HG03103 (cell line): ENCODE data around the gene HINFP.
"Not testable (repeated sequence)": the region's sequence is repeated elsewhere in the genome, so short reads cannot be mapped to it uniquely, and the experiment has no call there.

Source experiments
- ATAC-seq: cut with Tn5 transposase; IDR thresholded peaks from one replicate; pipeline ENCODE4 v1.9.1; 2021; ENCODE audit warnings: low read depth; ENCODE audit not compliant: unreplicated experiment

Gene HINFP

DNA sequence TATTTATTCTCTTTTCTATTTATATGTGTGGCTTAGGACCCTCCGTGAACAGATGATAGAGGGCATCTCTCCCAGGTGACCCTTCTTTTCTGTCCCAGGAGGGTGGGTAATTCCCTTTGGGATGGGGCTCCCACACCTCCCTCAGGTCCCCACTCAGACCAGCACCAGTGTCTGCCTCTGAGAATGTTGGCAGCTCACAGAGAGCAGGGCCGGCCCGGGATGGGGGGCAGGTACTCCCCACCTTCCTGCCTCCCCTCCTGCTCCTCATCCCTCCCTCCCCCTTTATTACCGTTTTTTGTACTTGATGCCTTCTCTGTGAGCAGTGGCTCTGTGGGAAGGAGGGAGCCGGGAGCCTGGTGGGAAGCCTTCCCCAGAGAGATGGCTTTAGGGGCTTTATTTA is 4.8 kb upstream of the HINFP start:
- no peak for ATAC-seq

DNA sequence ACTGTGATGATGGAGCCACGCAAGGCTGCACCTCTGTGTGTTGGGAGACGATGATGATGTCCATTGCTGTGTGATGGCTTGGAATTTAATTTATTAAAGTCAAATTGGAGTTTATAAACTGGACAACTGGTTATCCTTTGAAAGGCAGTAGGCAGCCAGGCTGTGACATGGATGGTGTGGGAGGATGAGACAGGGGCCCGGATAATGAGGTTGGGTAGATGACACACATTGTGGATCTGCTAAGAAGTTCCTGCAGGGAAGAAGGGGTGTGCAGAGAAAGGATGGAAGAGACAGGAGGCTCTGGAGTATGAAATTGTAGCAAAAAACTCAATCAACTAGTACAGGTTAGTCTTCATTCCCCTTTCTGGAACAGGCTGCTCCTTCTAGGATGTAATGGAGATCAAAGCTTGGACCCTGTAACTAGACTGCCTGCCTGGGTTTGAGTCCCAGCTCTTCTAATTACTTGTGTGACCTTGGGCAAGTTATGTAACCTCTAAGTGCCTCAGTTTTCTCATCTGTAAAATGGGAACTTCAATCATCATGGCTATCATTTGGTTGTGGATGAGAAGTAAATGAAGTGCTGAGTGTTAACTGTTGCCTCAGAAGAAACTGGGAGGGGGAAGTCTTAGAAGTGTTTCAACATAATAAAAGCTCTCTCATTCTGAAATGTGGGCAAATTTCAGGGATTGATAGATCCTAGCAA is 4.2 kb upstream of the HINFP start:
- ATAC-seq, result no peak

DNA sequence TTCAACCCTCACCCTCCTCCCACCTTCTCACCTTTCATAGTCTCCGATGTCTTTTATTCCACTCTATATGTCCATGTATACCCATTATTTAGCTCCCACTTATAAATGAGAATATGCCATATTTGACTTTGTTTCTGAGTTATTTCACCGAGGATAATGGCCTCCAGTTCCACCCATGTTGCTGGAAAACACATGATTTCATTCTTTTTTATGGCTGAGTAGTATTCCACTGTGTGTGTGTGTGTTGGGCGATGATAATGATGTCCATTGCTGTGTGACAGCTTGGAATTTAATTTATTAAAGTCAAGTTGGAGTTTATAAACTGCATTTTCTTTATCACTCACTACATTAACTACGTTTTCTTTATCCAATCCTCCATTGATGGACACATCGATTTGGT is 3.2 kb upstream of the HINFP start:
- no peak for ATAC-seq

DNA sequence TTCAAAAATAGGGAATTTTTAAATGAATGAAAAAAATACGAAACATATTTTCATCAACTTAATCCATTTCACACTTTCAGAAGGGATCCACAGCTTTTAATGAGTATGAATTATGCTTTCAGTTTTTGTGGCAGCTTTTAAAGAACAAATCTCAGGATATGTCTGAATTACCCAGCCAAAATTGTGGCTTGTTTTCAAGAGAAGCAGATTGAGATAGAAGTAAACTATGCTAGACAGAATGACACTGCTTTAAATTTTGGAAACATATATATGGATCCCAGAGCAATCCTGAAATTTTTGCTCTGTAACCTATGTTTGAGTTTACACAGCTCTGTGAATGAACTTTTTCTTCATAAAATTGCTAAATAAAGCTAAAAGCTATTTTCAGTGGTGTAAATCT is 2.4 kb upstream of the HINFP start:
- no peak for ATAC-seq

- no peak for ATAC-seq
These were observed 757 bp upstream of the HINFP start for GRCh38 chr11:119120639-119121007.

GRCh38 chr11:119121811-119122124 is 388 bp downstream of the HINFP start:
- no peak for ATAC-seq

DNA sequence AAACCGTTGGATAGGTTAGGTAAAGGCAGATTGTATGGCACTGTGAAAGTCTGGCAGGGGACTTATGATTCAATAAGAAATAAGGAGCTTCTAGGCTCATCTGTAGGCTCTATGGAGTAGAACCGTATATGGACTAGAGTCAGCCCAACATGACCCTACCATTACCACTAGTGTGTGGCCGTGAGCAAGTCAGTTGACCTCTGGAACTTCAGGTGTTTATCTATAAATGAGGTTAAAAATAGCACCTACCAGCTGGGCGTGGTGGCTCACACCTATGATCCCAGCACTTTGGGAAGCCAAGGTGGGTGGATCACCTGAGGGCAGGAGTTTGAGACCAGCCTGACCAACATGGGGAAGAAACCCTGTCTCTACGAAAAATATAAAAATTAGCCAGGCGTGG is 4.4 kb downstream of the HINFP start:
- ATAC-seq, result no peak

DNA sequence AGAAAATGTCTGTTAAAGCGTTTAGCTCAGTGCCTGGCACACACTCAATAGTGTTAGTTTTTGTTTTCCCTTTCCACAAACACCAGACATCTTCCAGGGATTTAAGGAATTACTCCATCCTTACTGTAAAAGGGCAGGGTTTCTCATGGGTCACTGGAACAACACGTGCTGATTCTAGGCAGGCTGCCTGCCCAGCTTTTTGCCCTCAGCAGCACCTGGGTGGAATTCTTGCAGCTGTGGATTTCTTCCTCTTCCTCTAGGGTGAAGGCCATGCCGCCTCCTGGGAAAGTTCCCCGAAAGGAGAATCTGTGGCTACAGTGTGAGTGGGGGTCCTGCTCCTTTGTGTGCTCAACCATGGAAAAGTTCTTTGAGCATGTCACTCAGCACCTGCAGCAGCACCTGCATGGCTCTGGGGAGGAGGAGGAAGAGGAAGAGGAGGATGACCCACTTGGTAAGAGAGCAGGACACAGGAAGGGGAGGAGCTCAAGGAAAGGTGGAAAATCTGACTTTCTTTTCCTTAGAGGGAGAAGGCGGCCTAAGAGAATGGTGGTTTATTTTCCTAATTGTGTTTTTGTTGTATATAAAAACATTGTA is 5.4 kb downstream of the HINFP start:
- no peak for ATAC-seq

DNA sequence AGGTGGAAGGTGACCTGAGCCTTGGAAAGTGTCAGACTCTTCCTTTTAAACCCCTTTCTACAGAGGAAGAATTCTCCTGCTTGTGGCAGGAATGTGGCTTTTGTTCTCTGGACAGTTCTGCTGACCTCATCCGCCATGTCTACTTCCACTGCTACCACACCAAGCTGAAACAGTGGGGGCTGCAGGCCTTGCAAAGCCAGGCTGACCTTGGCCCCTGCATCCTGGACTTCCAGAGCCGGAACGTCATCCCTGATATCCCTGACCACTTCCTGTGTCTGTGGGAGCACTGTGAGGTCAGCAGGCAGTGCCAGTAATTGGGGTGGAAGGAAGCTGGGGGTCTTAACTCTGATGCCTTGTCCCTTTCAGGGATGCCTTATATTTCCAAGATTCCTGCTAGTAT is 9.3 kb downstream of the HINFP start:
- ATAC-seq, result no peak

- ATAC-seq, result no peak
These were observed 13.1 kb downstream of the HINFP start for GRCh38 chr11:119134389-119134978.

DNA sequence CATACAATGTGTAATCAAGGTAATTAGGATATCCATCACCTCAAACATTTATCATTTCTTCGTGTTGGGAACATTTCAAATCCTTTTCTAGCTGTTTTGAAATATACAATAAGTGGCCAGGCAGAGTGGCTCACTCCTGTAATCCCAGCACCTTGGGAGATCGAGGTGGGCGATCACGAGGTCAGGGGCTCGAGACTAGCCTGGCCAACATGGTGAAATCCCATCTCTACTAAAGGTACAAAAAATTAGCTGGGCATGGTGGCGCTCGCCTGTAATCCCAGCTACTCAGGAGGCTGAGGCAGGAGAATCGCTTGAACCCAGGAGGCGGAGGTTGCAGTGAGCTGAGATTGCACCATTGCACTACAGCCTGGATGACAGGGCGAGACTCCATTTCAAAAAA is 17.9 kb downstream of the HINFP start:
- not testable (repeated sequence) for ATAC-seq

DNA sequence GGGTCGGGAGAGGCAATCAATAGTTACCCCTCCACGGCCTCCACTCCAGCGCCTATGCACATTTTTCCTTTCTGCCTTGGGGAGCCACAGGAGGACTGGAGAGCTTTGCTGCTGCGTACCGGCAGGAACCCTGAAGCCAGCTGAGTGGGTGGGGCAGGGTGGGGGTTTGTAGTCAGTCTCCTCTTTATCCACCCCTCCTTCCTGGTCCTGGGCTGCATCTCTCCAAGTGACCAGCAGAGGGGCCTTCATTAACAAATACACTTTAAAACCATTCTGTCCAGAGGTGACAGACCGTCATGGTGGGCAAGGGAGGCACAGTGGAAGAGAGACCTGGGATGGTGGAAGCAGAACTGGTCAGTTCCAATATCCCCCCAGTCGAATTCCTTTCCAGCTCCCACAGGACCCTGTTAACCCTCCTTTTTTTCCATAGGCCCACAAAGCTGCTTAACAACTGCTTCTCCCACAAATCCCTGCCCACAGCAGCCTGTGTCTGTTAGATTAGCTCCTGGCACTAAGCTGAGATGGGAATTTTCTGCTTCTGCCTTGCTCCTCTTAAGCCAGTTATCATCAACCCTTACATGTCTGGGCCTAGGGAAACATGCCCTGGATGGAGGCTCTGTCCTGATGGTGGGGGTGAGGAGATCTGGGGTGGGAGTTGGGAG is 23.6 kb downstream of the HINFP start:
- ATAC-seq, result peak; percentile 61

DNA sequence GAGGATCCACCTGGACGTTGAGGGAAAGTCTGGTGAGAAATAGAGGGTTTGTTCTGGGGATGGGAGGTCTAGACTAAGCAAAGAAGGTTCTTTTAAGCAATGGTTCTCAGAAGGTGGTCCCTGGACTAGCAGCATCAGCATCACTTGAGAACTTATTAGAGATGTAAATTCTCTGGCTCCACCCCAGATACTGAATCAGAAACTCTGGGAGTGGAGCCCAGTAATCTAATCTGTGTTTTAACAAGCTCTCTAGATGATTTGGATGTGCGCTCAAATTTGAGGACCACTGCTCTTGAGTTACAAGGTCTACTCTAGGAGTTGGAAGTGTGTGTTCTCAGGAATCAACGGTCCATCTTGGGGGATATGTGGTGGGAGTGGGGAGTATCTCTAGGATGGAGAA is 24.2 kb downstream of the HINFP start:
- ATAC-seq, result no peak

DNA sequence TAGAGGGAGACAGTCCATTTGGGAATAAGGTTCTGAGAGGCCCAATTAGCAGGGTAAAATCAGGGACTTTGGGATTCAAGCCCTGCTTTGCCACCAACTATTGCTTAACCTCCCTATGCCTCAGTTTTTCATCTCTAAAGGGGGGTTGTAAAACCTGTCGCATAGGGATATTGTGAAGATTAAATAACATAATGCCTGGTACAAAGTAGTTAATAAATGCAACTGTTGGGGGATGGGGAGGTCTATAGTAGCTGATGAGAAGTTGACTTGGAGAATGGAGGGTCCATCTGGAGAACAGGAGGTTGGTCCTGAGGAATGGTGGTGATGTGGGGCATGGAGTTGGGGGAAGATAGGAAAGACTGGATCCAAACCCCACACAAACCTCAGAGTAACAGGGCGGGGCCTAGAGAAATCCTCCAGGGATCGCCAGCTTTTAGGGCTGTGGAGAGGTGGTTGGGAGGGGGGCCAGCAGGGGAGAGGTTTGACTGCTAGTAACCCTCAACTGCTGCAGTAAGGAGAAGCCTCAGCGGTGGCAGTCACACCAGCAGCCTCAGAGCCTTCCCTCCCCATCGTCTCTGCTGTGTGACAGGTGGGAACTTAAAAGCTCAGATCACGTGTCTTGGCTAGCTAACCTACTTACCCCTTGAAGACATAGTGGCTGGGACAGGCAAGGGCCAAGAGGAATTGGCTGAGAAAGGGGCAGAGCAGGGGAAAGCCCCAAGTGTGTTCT is 26.4 kb downstream of the HINFP start:
- ATAC-seq, result no peak

DNA sequence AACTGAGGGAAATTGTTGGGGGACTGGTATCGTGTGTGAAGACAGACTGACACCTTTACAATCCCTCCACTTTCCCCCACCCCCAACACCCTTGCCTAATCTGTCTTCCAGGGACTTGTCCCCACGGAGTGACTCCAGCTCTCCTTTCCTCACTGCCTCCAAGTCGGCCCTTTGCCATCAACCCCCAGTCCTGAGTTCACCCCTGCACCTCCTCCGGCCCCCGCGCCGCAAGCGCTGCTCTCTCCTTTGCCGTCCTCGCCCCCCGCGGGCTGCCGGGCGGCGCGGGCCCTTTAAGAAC is 27.3 kb downstream of the HINFP start:
- ATAC-seq, result no peak

DNA sequence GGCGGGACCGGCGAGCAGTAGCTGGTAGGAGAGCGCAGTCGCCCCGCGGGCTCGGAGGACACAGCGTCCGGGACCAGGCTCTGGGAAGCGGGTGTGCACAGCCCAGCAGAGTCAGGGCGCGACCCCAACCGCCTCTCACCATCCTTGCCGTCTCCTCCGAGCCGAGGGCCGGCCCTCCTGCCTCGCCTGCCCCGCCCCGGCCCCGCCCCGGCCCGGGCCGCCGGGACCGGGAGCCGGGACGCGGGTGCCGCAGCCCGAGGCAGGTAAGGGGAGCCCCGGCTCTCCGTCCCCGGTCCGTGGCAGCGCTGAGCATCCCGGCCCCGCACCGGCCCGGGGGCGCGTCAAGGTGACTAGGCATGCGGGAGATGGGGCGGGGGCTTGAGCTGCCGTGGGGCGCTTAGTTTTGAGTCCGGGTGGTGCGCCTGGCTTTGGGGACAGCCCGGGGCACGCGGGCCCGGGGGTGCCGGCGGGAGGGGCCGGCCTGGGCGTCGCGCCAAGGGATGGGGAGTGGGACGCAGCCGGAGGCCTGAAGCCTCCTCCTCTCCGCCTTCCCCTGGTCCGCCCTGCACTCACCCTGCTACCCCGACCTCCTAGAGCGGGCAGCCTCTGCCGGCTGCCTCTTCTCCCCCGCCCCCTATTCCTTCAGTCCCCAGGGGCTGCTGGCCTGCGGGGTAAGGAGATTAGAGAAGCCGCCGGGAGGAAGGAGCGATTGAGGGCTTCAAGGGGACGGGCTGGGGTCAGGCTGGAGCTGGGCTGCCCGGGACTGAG is 27.8 kb downstream of the HINFP start, which contains the start of gene ABCG4:
ABCG4 (plus strand) TSS at position 35 of the 768 bp plus-strand sequence. CDS start 914 bp downstream, outside the sequence.
- no peak for ATAC-seq

- ATAC-seq, result no peak
These were observed 28.5 kb downstream of the HINFP start for GRCh38 chr11:119149786-119150275.

GRCh38 chr11:119152043-119152442 is 30.7 kb downstream of the HINFP start:
- no peak for ATAC-seq

- ATAC-seq, result no peak
These were observed 31.2 kb downstream of the HINFP start for GRCh38 chr11:119152604-119153003.

DNA sequence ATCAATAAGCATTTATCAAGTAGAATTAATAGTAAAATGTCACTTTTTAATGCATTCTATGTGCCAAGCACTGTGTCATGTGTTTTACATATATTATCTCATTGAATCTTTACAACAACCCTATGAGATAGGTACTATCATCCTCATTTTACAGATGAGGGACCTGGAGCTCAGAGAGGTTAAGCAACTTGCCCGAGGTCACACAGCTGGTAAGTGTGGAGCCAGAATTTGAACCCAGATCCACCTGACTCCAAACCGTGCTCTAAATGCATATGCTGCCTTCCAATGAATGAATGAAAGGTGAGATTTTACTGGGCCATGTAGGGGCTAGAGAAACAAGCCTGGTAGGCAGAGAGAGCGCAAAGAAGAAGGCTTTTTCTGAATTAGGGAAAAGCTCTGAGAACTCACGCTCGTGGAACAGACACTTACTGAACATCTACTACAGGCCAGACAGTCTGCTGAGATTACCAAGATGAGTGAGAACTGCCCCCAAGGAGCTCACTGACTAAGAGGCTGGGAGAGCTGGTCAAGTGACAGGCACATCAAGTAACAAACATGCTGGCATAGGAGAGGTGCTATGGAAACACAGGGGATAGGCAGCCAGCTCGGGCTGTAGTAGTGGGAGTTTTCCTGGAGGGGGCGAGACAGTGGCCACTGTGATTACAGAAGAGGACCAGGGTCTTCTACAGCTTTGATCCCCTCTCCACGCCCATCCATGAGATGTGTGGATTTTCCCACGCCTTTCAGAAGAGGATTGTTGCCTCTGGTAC is 31.9 kb downstream of the HINFP start:
- ATAC-seq, result no peak
